ENCODE measurements around the gene OR2T2.

GRCh38 chr1:248406721-248407692, 38.4 kb upstream of the OR2T2 start:
- TF ChIP-seq, protein P1, sequence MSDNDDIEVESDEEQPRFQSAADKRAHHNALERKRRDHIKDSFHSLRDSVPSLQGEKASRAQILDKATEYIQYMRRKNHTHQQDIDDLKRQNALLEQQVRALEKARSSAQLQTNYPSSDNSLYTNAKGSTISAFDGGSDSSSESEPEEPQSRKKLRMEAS (IDR thresholded peaks at IDR 0.05; ENCODE audit: insufficient read depth, insufficient read length): no peak
- TF ChIP-seq, protein P2, sequence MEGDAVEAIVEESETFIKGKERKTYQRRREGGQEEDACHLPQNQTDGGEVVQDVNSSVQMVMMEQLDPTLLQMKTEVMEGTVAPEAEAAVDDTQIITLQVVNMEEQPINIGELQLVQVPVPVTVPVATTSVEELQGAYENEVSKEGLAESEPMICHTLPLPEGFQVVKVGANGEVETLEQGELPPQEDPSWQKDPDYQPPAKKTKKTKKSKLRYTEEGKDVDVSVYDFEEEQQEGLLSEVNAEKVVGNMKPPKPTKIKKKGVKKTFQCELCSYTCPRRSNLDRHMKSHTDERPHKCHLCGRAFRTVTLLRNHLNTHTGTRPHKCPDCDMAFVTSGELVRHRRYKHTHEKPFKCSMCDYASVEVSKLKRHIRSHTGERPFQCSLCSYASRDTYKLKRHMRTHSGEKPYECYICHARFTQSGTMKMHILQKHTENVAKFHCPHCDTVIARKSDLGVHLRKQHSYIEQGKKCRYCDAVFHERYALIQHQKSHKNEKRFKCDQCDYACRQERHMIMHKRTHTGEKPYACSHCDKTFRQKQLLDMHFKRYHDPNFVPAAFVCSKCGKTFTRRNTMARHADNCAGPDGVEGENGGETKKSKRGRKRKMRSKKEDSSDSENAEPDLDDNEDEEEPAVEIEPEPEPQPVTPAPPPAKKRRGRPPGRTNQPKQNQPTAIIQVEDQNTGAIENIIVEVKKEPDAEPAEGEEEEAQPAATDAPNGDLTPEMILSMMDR (IDR thresholded peaks at IDR 0.05; ENCODE audit: extremely low read depth in 1 of 2, insufficient read depth in 1 of 2, low read depth in 1 of 2, low read length in 2 of 2): no peak
- TF ChIP-seq POLR2AphosphoS5 (IDR thresholded peaks at IDR 0.05; ENCODE audit: insufficient read depth, low read depth, low read length): no peak
- no peak for TF ChIP-seq POLR2A (IDR thresholded peaks at IDR 0.05; ENCODE audit: low read depth, low read length)
- no peak for TF ChIP-seq EZH2 (IDR thresholded peaks at IDR 0.05; ENCODE audit: borderline replicate concordance, low read depth, low read length, severe bottlenecking)
